ENCODE results near the gene TNNT2.

Gene TNNT2

GRCh38 chr1:201335901-201336300, 41.6 kb downstream of the TNNT2 start:
- CTCF ChIA-PET = interaction anchor here (1.3 to 1.5 kb wide), 3 partner anchors 10 to 76 kb away, joined by 3 to 5 read pairs (median 3); no protein-coding TSS in a partner anchor
- DNase-seq = no peak
- POLR2A ChIA-PET = no interaction called here

GRCh38 chr1:201335174-201335870, 42.2 kb downstream of the TNNT2 start:
- H3K4me3 ChIP-seq (ENCODE audit: control insufficient read depth in 1 of 7, extremely low read depth in 1 of 7, insufficient read depth in 4 of 7, low read depth in 2 of 7, low read length in 6 of 7) = no peak overlapping the region
- H3K9me3 ChIP-seq (ENCODE audit: control extremely low read depth in 1 of 5, control insufficient read depth in 4 of 5, insufficient read depth in 2 of 5, low read depth in 1 of 5, low read length in 4 of 5) = no peaks in the 10 kb centered on the region
- WGBS (ENCODE audit: insufficient coverage) = 93% methylated on average over 10 of the region's 10 CpGs
- H3K4me1 ChIP-seq (ENCODE audit: control extremely low read depth in 1 of 4, control insufficient read depth in 4 of 4, insufficient read depth in 4 of 4, low read length in 3 of 4) = no peaks in the 10 kb centered on the region
- no peak overlapping the region for H3K27ac ChIP-seq (ENCODE audit: insufficient read depth in 1 of 2, low read depth in 1 of 2, low read length in 2 of 2, poor library complexity in 1 of 2, severe bottlenecking in 2 of 2)
- POLR2A ChIA-PET = no interaction called here
- CTCF ChIA-PET = interaction anchor here (1.3 to 1.5 kb wide), 3 partner anchors 10 to 76 kb away, joined by 3 to 5 read pairs (median 3); no protein-coding TSS in a partner anchor
- DNase-seq = no peak
- peaks cover 0 to 6% (median 0%) of the 10 kb centered on the region in 5 experiments for H3K27me3 ChIP-seq (replicated peaks in 2 of 5; ENCODE audit: control insufficient read depth in 4 of 5, insufficient read depth in 5 of 5, low read length in 4 of 5)
- no peaks in the 10 kb centered on the region for H3K36me3 ChIP-seq (ENCODE audit: control insufficient read depth in 4 of 4, insufficient read depth in 4 of 4, low read length in 3 of 4)

More at GRCh38 chr1:201335901-201336300, 41.6 kb downstream of the TNNT2 start:
- H3K4me3 ChIP-seq (ENCODE audit: control insufficient read depth in 1 of 7, extremely low read depth in 1 of 7, insufficient read depth in 4 of 7, low read depth in 2 of 7, low read length in 6 of 7) = no peak overlapping the region
- WGBS (ENCODE audit: insufficient coverage) = 88% methylated on average over 2 of the region's 3 CpGs
- H3K27ac ChIP-seq (ENCODE audit: insufficient read depth in 1 of 2, low read depth in 1 of 2, low read length in 2 of 2, poor library complexity in 1 of 2, severe bottlenecking in 2 of 2) = no peak overlapping the region
- no peaks in the 10 kb centered on the region for H3K9me3 ChIP-seq (ENCODE audit: control extremely low read depth in 1 of 5, control insufficient read depth in 4 of 5, insufficient read depth in 2 of 5, low read depth in 1 of 5, low read length in 4 of 5)
- no peaks in the 10 kb centered on the region for H3K4me1 ChIP-seq (ENCODE audit: control extremely low read depth in 1 of 4, control insufficient read depth in 4 of 4, insufficient read depth in 4 of 4, low read length in 3 of 4)
- H3K27me3 ChIP-seq (replicated peaks in 2 of 5; ENCODE audit: control insufficient read depth in 4 of 5, insufficient read depth in 5 of 5, low read length in 4 of 5) = peaks cover 0 to 4% (median 0%) of the 10 kb centered on the region in 5 experiments
- no peaks in the 10 kb centered on the region for H3K36me3 ChIP-seq (ENCODE audit: control insufficient read depth in 4 of 4, insufficient read depth in 4 of 4, low read length in 3 of 4)

GRCh38 chr1:201334325-201335173, 42.9 kb downstream of the TNNT2 start:
- no peaks in the 10 kb centered on the region for H3K9me3 ChIP-seq (ENCODE audit: control extremely low read depth in 1 of 5, control insufficient read depth in 4 of 5, insufficient read depth in 2 of 5, low read depth in 1 of 5, low read length in 4 of 5)
- peaks cover 0 to 6% (median 0%) of the 10 kb centered on the region in 5 experiments for H3K27me3 ChIP-seq (replicated peaks in 2 of 5; ENCODE audit: control insufficient read depth in 4 of 5, insufficient read depth in 5 of 5, low read length in 4 of 5)
- H3K4me3 ChIP-seq (ENCODE audit: control insufficient read depth in 1 of 7, extremely low read depth in 1 of 7, insufficient read depth in 4 of 7, low read depth in 2 of 7, low read length in 6 of 7) = no peak overlapping the region
- no peak overlapping the region for H3K27ac ChIP-seq (ENCODE audit: insufficient read depth in 1 of 2, low read depth in 1 of 2, low read length in 2 of 2, poor library complexity in 1 of 2, severe bottlenecking in 2 of 2)
- DNase-seq = no peak
- WGBS (ENCODE audit: insufficient coverage) = 98% methylated on average over 5 of the region's 11 CpGs
- POLR2A ChIA-PET = no interaction called here
- H3K4me1 ChIP-seq (ENCODE audit: control extremely low read depth in 1 of 4, control insufficient read depth in 4 of 4, insufficient read depth in 4 of 4, low read length in 3 of 4) = no peaks in the 10 kb centered on the region
- H3K36me3 ChIP-seq (ENCODE audit: control insufficient read depth in 4 of 4, insufficient read depth in 4 of 4, low read length in 3 of 4) = no peaks in the 10 kb centered on the region
- CTCF ChIA-PET = interaction anchor here (1.2 to 1.3 kb wide), 3 partner anchors 11 to 75 kb away, joined by 3 read pairs; no protein-coding TSS in a partner anchor

GRCh38 chr1:201332616-201333335, 44.7 kb downstream of the TNNT2 start:
- POLR2A ChIA-PET = no interaction called here
- Histone ChIP-seq H3K4me1 (ENCODE audit: control extremely low read depth in 1 of 4, control insufficient read depth in 4 of 4, insufficient read depth in 4 of 4, low read length in 3 of 4) (no peaks in the 10 kb centered on the region), H3K36me3 (ENCODE audit: control insufficient read depth in 4 of 4, insufficient read depth in 4 of 4, low read length in 3 of 4) (no peaks in the 10 kb centered on the region), H3K27ac (ENCODE audit: insufficient read depth in 1 of 2, low read depth in 1 of 2, low read length in 2 of 2, poor library complexity in 1 of 2, severe bottlenecking in 2 of 2) (no peak overlapping the region), H3K27me3 (replicated peaks in 2 of 5; ENCODE audit: control insufficient read depth in 4 of 5, insufficient read depth in 5 of 5, low read length in 4 of 5) (peaks cover 0 to 6% (median 0%) of the 10 kb centered on the region in 5 experiments), H3K9me3 (ENCODE audit: control extremely low read depth in 1 of 5, control insufficient read depth in 4 of 5, insufficient read depth in 2 of 5, low read depth in 1 of 5, low read length in 4 of 5) (no peaks in the 10 kb centered on the region), H3K4me3 (ENCODE audit: control insufficient read depth in 1 of 7, extremely low read depth in 1 of 7, insufficient read depth in 4 of 7, low read depth in 2 of 7, low read length in 6 of 7) (no peak overlapping the region)
- 100% methylated on average over 6 of the region's 10 CpGs for WGBS (ENCODE audit: insufficient coverage)
- CTCF ChIA-PET = interaction anchor here (0.9 to 1.3 kb wide), 3 partner anchors 17 to 29 kb away, joined by 3 to 5 read pairs (median 4); no protein-coding TSS in a partner anchor
- DNase-seq = no peak

GRCh38 chr1:201332021-201332420, 45.5 kb downstream of the TNNT2 start:
- Histone ChIP-seq H3K36me3 (ENCODE audit: control insufficient read depth in 4 of 4, insufficient read depth in 4 of 4, low read length in 3 of 4) (no peaks in the 10 kb centered on the region), H3K27me3 (replicated peaks in 2 of 5; ENCODE audit: control insufficient read depth in 4 of 5, insufficient read depth in 5 of 5, low read length in 4 of 5) (peaks cover 0 to 6% (median 0%) of the 10 kb centered on the region in 5 experiments), H3K4me1 (ENCODE audit: control extremely low read depth in 1 of 4, control insufficient read depth in 4 of 4, insufficient read depth in 4 of 4, low read length in 3 of 4) (no peaks in the 10 kb centered on the region), H3K27ac (ENCODE audit: insufficient read depth in 1 of 2, low read depth in 1 of 2, low read length in 2 of 2, poor library complexity in 1 of 2, severe bottlenecking in 2 of 2) (no peak overlapping the region), H3K9me3 (ENCODE audit: control extremely low read depth in 1 of 5, control insufficient read depth in 4 of 5, insufficient read depth in 2 of 5, low read depth in 1 of 5, low read length in 4 of 5) (no peaks in the 10 kb centered on the region), H3K4me3 (ENCODE audit: control insufficient read depth in 1 of 7, extremely low read depth in 1 of 7, insufficient read depth in 4 of 7, low read depth in 2 of 7, low read length in 6 of 7) (no peak overlapping the region)
- POLR2A ChIA-PET = no interaction called here
- CTCF ChIA-PET = no interaction called here
- DNase-seq = no peak
- 87% methylated on average over 8 of the region's 8 CpGs for WGBS (ENCODE audit: insufficient coverage)

GRCh38 chr1:201331166-201331565, 46.3 kb downstream of the TNNT2 start:
- no peak for DNase-seq
- WGBS (ENCODE audit: insufficient coverage) = 94% methylated on average over 7 of the region's 7 CpGs
- Histone ChIP-seq H3K27ac (ENCODE audit: insufficient read depth in 1 of 2, low read depth in 1 of 2, low read length in 2 of 2, poor library complexity in 1 of 2, severe bottlenecking in 2 of 2) (no peak overlapping the region), H3K27me3 (replicated peaks in 2 of 5; ENCODE audit: control insufficient read depth in 4 of 5, insufficient read depth in 5 of 5, low read length in 4 of 5) (peaks cover 0 to 8% (median 0%) of the 10 kb centered on the region in 5 experiments), H3K9me3 (ENCODE audit: control extremely low read depth in 1 of 5, control insufficient read depth in 4 of 5, insufficient read depth in 2 of 5, low read depth in 1 of 5, low read length in 4 of 5) (no peaks in the 10 kb centered on the region), H3K36me3 (ENCODE audit: control insufficient read depth in 4 of 4, insufficient read depth in 4 of 4, low read length in 3 of 4) (no peaks in the 10 kb centered on the region), H3K4me3 (ENCODE audit: control insufficient read depth in 1 of 7, extremely low read depth in 1 of 7, insufficient read depth in 4 of 7, low read depth in 2 of 7, low read length in 6 of 7) (no peak overlapping the region), H3K4me1 (ENCODE audit: control extremely low read depth in 1 of 4, control insufficient read depth in 4 of 4, insufficient read depth in 4 of 4, low read length in 3 of 4) (no peaks in the 10 kb centered on the region)
- CTCF ChIA-PET = no interaction called here
- POLR2A ChIA-PET = no interaction called here
